Measurements from ENCODE around the gene DNAJB8. TPM values are rescaled to one million over a fixed set of nuclear protein-coding genes. Genes with fewer than 3 reads are reported as not detected.

DNAJB8 gene
- total RNA-seq, 4 donors from 2014 or later, result not detected

GRCh38 chr3:128430301-128430700 is 36.4 kb downstream of the DNAJB8 start:
- TF ChIP-seq, protein P1, sequence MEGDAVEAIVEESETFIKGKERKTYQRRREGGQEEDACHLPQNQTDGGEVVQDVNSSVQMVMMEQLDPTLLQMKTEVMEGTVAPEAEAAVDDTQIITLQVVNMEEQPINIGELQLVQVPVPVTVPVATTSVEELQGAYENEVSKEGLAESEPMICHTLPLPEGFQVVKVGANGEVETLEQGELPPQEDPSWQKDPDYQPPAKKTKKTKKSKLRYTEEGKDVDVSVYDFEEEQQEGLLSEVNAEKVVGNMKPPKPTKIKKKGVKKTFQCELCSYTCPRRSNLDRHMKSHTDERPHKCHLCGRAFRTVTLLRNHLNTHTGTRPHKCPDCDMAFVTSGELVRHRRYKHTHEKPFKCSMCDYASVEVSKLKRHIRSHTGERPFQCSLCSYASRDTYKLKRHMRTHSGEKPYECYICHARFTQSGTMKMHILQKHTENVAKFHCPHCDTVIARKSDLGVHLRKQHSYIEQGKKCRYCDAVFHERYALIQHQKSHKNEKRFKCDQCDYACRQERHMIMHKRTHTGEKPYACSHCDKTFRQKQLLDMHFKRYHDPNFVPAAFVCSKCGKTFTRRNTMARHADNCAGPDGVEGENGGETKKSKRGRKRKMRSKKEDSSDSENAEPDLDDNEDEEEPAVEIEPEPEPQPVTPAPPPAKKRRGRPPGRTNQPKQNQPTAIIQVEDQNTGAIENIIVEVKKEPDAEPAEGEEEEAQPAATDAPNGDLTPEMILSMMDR (IDR thresholded peaks at IDR 0.05; ENCODE audit: low read depth), result no peak

GRCh38 chr3:128429751-128430150 is 36.9 kb downstream of the DNAJB8 start:
- TF ChIP-seq, protein P1 (IDR thresholded peaks at IDR 0.05; ENCODE audit: low read depth), result no peak

DNA sequence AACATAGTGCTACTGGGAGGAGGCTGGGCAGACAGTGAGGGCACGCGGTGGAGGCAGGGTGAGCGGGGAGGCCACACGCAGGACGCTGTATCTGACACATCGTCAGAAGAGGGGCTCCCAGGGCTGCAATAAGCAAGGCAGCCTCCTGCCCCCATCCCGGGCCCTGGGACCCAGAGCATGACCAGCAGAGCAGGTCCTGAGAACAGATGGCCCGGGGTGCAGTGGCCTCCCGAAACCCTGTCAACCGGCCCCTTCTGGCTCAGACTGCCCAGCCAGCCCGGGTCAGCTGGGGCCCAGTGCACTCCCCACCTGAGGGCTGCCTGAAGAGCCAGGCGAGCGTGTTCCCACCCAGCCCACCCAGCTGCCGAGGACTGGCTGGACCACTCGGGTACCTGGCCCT is 37.4 kb downstream of the DNAJB8 start:
- TF ChIP-seq, protein P1 (IDR thresholded peaks at IDR 0.05; ENCODE audit: low read depth), result no peak

DNA sequence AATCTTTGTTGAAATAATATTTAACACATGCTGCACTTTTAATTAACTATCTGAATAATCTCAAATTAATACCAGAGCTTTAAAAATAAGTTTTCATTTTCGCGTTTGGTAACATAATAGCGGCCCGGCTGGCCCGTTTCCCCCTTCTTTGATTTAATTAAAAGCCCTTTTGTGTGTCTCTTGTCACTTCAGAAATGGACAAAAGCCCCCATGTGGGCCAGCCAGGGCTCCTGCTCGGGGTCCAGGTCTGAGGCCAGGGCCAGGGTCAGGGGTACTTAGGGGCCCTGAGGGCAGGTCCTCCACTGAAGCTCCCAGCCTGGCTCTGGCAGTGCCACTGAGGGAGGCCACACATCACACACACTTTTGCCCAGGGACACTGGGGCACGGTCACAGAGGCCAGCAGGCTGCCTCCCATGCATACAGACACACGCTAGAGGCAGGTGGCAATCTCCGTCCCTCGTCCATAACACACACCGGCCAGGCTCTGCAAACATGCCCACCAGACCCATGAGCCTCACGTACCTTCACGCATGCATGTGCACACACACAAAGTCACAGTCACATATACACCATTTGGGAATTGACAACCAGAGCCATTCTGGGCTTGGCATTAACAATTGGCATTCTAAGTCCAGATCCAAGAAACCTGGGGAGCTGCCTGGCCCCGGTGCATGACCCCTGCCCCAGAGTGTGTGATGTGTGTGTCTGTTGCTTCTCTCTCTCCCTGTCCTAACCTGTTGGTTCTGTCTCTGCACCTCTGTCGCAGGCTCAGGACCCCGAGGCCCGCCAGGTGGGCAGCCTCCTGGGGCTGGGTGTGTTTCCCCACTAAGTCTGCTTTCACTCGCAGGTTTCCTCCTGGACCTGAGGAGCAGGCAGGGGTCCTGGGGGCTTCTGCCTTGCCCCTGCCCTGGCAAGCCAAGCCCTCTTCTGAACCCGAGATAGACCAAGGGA is 38.5 kb downstream of the DNAJB8 start:
- TF ChIP-seq, protein P1 (IDR thresholded peaks at IDR 0.05; ENCODE audit: low read depth), result no peak

- TF ChIP-seq, protein P1 (IDR thresholded peaks at IDR 0.05; ENCODE audit: low read depth), result no peak
Observed at GRCh38 chr3:128427175-128427857, 39.4 kb downstream of the DNAJB8 start.

DNA sequence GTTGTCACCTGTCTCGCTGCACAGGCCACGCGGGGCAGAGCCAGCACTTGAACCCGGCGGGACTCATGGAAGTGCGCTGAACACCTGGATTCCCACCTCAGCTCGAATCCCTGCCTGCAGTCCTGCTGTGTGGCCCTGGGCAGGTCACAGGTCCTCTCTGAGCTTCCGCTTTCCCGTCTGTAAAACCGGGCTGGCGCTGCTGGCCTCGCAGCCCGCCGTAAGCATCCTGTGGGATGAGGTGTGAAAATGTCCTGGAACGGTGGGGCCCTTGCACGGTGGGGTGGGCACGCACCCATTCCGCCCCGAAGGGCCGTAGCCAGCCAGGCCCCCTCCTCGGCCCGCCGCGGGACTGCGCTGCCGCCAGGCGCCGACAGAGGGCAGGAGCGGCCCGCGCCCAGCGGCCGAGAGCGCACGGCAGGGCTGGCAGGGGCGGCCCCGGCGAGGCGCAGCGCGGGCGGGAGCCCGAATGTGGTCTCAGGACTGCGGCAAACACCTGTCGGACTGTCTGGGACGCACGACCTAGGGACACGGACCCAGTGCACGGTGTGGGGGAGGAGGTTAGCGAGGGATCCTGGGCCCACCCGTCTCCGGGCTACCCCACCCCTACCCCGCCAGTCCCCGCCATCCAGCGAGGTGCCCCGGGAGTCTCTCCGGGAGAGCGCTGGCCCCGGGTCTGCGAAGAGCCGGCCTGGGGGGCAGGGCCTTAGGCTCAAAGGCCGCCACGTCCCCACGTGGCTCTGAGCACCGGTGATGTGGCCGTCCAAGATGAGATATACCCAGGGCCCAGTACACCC is 40.4 kb downstream of the DNAJB8 start:
- TF ChIP-seq, protein P1 (IDR thresholded peaks at IDR 0.05; ENCODE audit: low read depth), result no peak

GRCh38 chr3:128425846-128426127 is 40.9 kb downstream of the DNAJB8 start:
- TF ChIP-seq, protein P1 (IDR thresholded peaks at IDR 0.05; ENCODE audit: low read depth), result no peak

Data from subcutaneous adipose tissue (tissue), 4 donors.